Colonic mucosa (tissue), 4 donors: ENCODE measurements around the gene ASPHD1. TPM values are rescaled to one million over a fixed set of nuclear protein-coding genes. Genes with fewer than 3 reads are reported as not detected.
A peak's percentile ranks its signal among the peaks of the same experiment; 100 is the strongest.
"Not testable (repeated sequence)": the region's sequence is repeated elsewhere in the genome, so short reads cannot be mapped to it uniquely, and the experiment has no call there.

Source experiments
- DNase-seq: peaks from one replicate; pipeline ENCODE4 v3.0.0-alpha.2; 2020
- H3K27ac ChIP-seq: fragments of 200-600 bp; one replicate; pipeline ENCODE4 v1.8.0; 2021
- H3K27me3 ChIP-seq: fragments of 200-600 bp; one replicate; pipeline ENCODE4 v1.8.0; 2021
- H3K36me3 ChIP-seq: fragments of 200-600 bp; one replicate; pipeline ENCODE4 v1.8.0; 2021
- H3K4me1 ChIP-seq: fragments of 200-600 bp; one replicate; pipeline ENCODE4 v1.8.0; 2021; ENCODE audit warnings: mild to moderate bottlenecking
- H3K4me3 ChIP-seq: fragments of 200-600 bp; one replicate; pipeline ENCODE4 v1.8.0; 2021
- H3K9ac ChIP-seq, 2 donors: one replicate each; pipeline ENCODE4 v1.7.0; 2013; ENCODE audit warnings: control low read depth in 2 of 2, low read depth in 2 of 2, low read length in 2 of 2
- H3K9me3 ChIP-seq: fragments of 200-600 bp; one replicate; pipeline ENCODE4 v1.8.0; 2021
- intact Hi-C: fragments of 100-400 bp; cut with DNase I; formaldehyde crosslinking; loops from one replicate; pipeline ENCODE4 v1.14.1; 2022
- total RNA-seq, 2 donors: library from RNA; stranded (reverse); fragmentation: NEBNext Ultra II Directional in 1 of 2; extraction: Animal tissue kit (Norgen Biotek cat#: 25700) in 1 of 2; gene quantifications; one replicate each; pipeline ENCODE4 v1.2.1, GENCODE V29; 2021
- TF ChIP-seq, protein P1 (sequence below): fragments of 200-600 bp; IDR thresholded peaks from one replicate; pipeline ENCODE4 v1.8.0; 2022; ENCODE audit warnings: antibody characterized with exemption, mild to moderate bottlenecking
- donor health status: healthy.
- donor health status: DM: no; HTN: no; CAD: no.
- donor health status: DM: no; HTN: no; CAD: no.

Gene ASPHD1
- total RNA-seq, 2 donors from 2014 or later = 1.5 to 3.9 TPM

DNA sequence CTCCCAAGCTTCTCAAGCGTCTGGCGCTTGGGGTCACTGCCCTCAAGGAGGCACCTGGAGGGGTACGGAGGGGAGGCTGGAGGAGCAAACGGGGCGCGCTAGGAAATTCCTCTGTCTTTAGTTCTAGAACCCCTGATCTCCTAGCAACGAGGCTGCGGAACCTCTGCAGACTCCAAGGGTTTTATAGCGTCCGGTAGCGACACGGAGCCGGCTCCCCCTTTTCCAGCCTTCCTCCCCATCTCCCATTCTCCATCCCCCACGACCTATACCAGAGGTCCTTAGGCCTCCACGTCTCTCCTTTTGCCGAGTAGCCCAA, 36.7 kb upstream of the ASPHD1 start:
- Histone ChIP-seq H3K36me3 (no peaks in the 10 kb centered on the region), H3K9ac (peak overlapping the region in 1 of 2 donors; percentile 84), H3K9me3 (no peaks in the 10 kb centered on the region), H3K4me1 (peaks cover 8% of the 10 kb centered on the region), H3K27ac (peak overlapping the region; percentile 86), H3K4me3 (peak overlapping the region; percentile 89), H3K27me3 (no peaks in the 10 kb centered on the region)
- TF ChIP-seq, protein P1, sequence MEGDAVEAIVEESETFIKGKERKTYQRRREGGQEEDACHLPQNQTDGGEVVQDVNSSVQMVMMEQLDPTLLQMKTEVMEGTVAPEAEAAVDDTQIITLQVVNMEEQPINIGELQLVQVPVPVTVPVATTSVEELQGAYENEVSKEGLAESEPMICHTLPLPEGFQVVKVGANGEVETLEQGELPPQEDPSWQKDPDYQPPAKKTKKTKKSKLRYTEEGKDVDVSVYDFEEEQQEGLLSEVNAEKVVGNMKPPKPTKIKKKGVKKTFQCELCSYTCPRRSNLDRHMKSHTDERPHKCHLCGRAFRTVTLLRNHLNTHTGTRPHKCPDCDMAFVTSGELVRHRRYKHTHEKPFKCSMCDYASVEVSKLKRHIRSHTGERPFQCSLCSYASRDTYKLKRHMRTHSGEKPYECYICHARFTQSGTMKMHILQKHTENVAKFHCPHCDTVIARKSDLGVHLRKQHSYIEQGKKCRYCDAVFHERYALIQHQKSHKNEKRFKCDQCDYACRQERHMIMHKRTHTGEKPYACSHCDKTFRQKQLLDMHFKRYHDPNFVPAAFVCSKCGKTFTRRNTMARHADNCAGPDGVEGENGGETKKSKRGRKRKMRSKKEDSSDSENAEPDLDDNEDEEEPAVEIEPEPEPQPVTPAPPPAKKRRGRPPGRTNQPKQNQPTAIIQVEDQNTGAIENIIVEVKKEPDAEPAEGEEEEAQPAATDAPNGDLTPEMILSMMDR = no peak
- intact Hi-C loops = loop anchor here (5.0 kb wide), 2 partner anchors 144 to 159 kb away; partner anchors contain the start of gene C16orf92
- no peak for DNase-seq

DNA sequence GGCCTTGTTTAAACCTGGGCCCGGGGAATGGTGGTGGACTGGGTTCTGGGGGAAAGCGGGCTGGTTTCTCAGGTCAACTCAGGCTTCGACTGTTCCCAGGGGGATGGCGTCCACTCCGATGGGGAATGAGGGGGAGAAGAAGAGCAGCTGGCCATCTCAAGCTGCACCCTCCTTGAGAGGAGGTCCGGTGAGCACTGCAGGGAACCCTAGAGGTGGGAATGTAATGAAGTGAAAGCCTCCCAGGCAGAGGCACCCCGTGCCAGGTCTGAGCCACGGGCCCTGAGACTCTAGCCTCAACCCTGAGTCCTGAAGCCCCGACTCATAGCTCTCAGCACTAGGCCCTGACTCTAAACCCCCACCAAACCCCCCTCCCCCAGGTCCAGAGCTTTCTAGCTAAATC, 36.1 kb upstream of the ASPHD1 start:
- H3K9me3 ChIP-seq = no peaks in the 10 kb centered on the region
- no peak overlapping the region for H3K9ac ChIP-seq
- no peak overlapping the region for H3K4me3 ChIP-seq
- TF ChIP-seq, protein P1 = no peak
- DNase-seq = no peak
- H3K36me3 ChIP-seq = no peaks in the 10 kb centered on the region
- H3K27ac ChIP-seq = no peak overlapping the region
- intact Hi-C loops = loop anchor here (5.0 kb wide), 2 partner anchors 143 to 158 kb away; partner anchors contain the start of gene C16orf92
- peaks cover 8% of the 10 kb centered on the region for H3K4me1 ChIP-seq
- no peaks in the 10 kb centered on the region for H3K27me3 ChIP-seq

DNA sequence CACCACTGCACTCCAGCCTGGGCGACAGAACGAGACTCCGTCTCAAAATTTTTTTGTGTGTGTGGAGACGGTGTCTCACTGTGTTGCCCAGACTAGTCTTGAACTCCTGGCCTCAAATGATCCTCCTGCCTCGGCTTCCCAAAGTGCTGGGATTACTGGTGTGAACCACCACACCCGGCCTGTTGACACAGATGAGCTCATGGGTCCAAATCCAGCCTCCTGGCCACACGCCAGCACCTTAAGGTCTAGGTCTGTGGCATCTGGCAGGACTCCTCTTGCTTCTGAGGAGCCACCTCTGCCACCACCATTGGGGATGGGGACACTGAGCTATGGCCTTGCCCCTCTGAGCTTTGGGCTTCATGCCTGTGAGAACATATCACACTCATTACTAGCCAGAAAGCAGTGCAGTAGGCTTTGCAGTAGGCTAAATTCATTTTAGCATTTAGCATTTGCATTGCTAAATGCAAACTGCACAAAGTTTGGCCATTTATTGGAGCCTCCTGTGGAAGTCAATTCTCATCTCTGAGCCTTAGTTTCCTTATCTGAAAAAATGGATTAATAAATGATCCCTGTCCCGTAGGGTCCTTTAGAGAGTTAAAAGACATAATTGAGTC, 31.8 kb upstream of the ASPHD1 start:
- Histone ChIP-seq H3K27ac (no peak overlapping the region), H3K9me3 (no peaks in the 10 kb centered on the region), H3K36me3 (no peaks in the 10 kb centered on the region), H3K4me1 (no peaks in the 10 kb centered on the region), H3K27me3 (no peaks in the 10 kb centered on the region), H3K9ac (no peak overlapping the region), H3K4me3 (no peak overlapping the region)
- intact Hi-C loops = no loop called here
- TF ChIP-seq, protein P1 = no peak
- DNase-seq = no peak

DNA sequence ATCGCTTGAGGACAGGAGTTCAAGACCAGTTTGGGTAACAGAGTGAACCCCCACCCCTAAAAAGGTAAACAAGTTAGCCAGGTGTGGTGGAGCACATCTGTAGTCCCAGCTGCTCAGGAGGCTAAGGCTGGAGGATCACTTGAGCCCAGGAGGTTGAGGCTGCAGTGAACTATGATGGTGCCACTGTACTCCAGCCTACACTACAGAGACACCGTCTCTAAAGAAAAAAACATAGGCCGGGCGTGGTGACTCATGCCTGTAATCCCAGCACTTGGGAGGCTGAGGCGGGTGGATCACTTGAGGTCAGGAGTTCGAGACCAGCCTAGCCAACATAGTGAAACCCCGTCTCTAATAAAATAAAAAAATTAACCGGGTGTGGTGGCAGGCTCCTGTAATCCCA, 31.2 kb upstream of the ASPHD1 start:
- H3K27ac ChIP-seq, DNase-seq, H3K4me1 ChIP-seq, H3K36me3 ChIP-seq, H3K9ac ChIP-seq, H3K27me3 ChIP-seq, intact Hi-C loops, H3K4me3 ChIP-seq, H3K9me3 ChIP-seq: not testable (repeated sequence)

DNA sequence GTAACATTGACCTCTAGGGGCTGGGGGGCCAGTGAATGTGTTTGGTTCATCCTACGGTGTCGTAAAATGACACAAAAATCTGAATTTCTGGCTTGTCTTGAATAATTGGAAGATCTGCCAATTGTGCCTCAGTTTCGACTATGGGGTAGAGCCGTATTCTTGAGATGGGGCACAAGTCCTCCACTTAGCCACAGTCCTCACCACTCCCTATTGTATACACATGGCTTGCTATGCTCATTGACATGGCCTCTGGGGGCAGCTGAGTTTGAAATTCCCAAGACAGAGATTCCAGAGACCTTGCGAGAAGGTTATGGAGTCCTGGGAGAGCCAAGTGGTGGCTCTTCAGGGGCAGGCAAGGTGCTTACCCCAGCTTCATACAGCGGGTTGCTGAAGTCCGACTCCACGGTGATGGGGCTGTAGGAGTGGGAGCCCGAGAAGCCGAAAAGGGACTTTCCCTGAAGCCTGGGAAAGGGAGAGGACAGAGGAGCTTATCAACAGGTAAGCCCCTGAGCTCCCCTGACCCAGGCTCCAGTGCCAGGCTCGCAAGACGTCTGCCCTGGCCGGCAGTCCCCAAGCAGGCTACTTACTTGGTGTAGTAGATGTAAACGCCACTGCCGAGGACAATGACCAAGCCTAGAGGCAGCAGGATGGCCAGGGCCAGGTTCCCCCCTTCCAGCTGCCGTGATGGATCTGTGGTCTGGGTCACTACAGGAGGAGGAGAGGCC, 28.3 kb upstream of the ASPHD1 start:
- intact Hi-C loops = no loop called here
- Histone ChIP-seq H3K4me1 (no peaks in the 10 kb centered on the region), H3K9ac (no peak overlapping the region), H3K27me3 (peaks cover 5% of the 10 kb centered on the region), H3K27ac (no peak overlapping the region), H3K36me3 (no peaks in the 10 kb centered on the region), H3K4me3 (no peak overlapping the region), H3K9me3 (no peaks in the 10 kb centered on the region)
- TF ChIP-seq, protein P1 = no peak
- no peak for DNase-seq

DNA sequence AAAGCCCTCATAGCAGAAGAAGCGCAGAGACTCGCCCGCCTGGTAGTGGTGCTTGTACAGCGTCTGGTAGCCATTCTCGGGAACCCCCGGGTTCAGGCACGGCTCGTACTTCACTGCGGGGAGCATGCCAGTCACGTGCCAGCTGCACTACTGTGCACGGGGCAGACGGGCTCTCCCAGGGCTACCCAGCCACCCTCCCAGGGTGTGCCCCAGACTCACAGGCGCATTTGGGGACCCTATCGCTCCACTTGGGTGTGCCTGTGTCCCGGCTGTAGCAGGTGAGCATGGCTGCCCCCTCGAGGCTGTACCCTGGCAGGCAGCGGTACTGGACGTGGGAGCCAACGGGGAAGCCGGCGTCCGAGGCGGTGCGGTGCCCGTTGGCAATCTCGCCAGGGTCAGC, 27.0 kb upstream of the ASPHD1 start:
- Histone ChIP-seq H3K36me3 (no peaks in the 10 kb centered on the region), H3K9me3 (no peaks in the 10 kb centered on the region), H3K4me1 (no peaks in the 10 kb centered on the region), H3K4me3 (no peak overlapping the region), H3K27me3 (peaks cover 7% of the 10 kb centered on the region), H3K9ac (no peak overlapping the region), H3K27ac (no peak overlapping the region)
- TF ChIP-seq, protein P1 = no peak
- DNase-seq = no peak
- intact Hi-C loops = no loop called here
